ENCODE results near the gene MAP3K14.

MAP3K14 gene

DNA sequence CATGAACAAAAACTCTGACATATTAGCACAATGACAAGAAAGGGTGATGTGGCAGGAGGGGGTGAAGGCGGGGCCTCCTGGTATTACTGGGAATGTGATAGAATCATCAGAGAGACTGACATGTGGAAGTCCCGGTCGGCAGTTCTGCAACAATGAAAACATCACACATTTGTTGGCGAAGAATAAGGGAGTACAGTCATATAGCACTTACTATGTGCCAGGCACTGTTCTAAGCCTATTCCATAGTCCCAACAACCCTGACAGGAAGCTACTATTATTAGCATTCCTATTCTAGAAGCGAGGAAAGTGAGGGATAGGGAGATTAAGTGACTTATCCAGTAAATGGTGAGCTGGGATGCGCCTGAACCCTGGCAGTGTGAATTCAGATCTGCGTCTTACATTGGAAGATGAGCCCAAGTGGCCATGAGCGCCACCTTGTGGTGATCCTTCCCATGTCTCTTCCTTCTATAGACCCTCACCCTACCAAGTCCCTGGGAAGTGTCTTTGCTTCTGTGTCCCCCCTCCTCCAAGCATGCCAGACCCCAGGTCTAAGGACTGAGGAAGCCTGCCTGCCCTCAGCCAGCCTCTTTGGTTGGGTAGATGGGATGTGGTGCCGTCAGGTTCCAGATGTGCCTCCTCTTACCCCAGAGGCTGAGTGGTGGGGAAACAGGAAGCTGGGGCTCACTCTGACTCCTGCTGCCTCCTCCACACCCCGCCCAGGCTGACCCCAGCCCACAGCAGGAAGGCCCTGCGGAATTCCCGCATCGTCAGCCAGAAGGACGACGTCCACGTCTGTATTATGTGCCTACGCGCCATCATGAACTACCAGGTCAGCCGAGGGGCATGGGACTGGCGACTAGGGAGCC lies 81.2 kb downstream of the MAP3K14 start:
- no peak for DNase-seq (ENCODE audit: low spot score)

DNA sequence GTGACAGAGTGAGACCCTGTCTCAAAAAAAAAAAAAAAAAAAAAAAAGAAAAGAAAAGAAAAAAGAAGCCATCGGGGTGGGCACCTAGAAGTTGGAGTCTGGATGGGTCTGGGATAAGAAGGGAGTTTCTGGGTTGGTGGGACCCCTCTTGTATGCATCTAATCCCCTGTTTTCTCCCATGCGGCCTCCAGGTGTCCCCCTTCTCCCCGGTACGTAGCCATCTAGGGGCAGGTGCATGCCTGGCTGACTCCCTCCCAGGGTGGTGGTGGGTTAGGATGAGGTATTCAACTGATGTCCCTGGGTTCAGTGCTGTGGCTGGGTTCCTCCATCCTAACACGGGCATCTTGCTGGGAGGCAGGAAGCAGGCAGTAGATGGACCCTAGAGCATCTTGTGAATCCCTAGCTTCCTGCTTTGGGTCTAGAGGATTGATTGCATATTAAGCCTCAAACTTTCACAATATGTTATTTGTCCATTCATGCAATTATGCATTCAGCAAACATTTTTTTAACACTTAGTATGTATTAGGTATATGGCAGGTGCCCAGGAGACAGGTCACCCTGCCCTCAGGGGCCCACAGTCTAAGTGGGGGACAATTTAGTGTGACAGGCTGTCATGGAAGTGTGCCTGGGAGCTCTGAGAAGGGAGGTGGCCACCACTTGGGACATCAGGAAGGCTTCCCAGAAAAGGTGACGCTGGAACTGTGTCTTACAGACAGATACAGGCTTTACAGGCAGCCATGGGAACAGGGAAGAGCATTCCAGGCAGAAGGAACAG lies 82.0 kb downstream of the MAP3K14 start:
- DNase-seq (ENCODE audit: low spot score) = no peak

- no peak for DNase-seq (ENCODE audit: low spot score)
Observed at GRCh38 chr17:45233423-45233924, 83.3 kb downstream of the MAP3K14 start.

GRCh38 chr17:45232514-45233422 lies 84.1 kb downstream of the MAP3K14 start:
- DNase-seq (ENCODE audit: low spot score) = no peak

DNA sequence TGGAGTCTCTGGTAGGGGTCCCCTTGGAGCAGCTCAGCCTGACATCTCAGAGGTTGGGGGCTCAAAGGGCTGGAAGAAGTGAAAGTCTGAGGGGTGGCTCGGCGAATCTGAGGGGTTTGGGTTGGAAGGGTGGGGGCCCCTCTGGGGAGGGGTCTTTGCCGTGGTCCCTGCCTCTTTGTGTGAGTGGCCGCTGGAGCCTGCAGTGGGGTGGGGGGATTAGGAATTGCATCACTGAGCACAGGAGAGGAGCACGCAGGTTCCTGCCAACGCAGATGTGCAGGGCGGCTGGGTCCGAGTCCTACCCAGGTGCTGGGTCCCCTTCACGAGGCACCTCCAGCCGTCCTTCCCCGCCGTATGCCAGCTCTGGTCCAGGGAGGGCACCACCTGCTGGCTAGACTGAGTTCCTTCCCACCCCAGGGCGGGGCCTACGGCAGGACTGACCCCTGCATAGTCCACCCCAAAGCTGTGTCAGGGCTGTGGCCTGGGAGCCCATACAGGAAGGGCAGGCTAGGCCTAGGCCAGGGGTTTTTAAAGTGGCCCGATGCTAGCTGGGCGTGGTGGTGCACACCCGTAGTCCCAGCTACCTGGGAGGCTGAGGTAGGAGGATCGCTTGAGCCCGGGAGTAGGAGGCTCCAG lies 85.2 kb downstream of the MAP3K14 start:
- DNase-seq (ENCODE audit: low spot score) = peak; percentile 50

- DNase-seq (ENCODE audit: low spot score) = peak; percentile 48
Observed at GRCh38 chr17:45230787-45231480, 85.9 kb downstream of the MAP3K14 start.

DNA sequence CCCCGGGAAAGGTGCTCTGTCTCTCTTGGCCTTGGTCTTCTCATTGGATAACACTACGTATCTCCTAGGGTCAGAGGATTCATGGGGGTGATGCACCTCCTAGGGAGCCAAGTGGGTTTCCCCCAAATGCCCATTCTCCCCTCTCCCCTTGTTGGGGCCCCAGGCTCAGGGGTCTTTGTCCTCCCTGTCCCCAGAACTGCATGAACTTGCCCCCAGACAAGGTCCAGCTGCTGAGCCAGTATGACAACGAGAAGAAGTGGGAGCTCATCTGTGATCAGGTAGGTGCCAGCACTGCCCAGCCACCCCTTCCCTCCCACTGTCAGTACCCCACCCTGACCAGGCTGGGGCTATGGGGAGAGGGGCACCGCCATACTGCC lies 86.4 kb downstream of the MAP3K14 start:
- DNase-seq (ENCODE audit: low spot score) = no peak

DNA sequence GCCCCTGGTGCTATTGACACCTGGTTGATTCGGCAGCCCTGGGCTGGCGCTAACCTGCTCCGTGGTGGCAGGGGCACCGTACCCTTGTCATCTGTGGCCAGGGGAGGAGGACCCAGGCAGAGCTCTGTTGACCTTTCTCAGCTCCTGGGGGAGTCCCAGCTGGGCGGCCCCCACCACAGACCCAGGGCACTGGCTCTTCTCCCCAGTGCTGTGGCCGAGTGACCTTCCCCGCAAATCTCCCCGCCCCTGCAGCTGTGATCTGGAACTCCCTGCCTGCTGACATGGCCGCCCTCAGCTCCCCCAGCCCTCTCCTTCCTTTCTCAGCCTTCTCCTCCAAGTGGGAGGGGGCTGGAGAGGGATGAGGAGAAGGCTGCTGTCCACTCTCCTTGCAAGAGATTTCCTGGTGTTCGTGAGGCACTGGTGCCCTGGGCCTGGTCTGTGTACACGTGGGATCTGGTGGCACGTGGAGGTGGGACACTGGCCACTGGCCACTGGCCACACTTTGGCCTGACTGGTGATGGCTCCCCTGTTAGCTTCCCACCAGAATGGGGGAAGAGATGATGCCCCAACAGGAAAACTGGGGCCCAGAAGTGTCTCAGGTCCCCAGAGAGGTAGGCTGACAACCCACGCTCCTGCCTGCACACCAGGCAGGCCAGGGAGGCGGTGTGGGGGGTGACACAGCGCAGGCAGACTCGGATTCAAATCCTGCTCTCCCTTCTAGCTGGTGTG lies 87.0 kb downstream of the MAP3K14 start:
- DNase-seq (ENCODE audit: low spot score) = no peak

GRCh38 chr17:45228763-45229539 lies 87.9 kb downstream of the MAP3K14 start:
- peak; percentile 76 for DNase-seq (ENCODE audit: low spot score)

GRCh38 chr17:45227926-45228762 lies 88.7 kb downstream of the MAP3K14 start:
- DNase-seq (ENCODE audit: low spot score) = peak; percentile 62

DNA sequence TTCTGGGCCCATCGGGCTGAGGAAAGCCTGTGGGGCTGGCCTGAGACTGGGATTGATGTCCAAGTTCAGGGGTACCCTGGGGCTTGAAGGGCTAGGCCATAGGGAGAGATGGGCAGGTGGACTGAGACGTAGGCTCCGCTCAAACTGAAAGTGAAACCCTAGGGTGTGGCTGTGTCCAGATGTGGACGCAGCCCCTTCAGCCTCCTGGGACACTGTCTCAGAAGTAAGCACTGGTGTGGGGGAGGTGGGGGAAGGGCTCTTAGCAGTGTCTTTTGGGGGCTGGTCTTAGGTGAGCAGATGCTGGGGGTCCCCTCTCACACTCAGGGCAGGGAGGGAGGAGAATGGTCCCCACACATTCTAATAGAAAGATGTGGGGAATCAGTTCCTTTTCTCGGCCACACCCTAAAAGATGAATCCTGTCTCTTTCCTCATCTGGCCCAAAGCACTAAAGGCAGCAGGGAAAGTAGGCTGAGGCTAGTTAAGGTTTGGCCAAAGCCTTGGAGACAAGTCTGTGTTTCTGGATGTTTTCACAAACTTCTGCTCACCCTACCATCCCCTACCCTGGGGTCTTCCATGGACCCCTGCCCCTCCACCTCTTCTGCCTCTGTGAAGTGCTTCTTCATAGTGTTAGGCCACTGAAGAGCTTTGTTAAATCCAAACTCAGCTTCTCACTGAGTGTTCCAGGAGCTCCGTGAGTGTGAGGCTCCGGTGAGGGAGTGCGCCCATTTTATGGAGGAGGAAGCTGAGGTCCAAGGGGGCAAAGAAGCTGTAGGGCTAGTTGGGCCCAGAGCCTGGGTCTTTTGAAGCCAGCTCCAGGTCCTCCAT lies 89.5 kb downstream of the MAP3K14 start:
- peak; percentile 72 for DNase-seq (ENCODE audit: low spot score)

GRCh38 chr17:45226576-45226975 lies 90.2 kb downstream of the MAP3K14 start:
- no peak for DNase-seq (ENCODE audit: low spot score)

DNA sequence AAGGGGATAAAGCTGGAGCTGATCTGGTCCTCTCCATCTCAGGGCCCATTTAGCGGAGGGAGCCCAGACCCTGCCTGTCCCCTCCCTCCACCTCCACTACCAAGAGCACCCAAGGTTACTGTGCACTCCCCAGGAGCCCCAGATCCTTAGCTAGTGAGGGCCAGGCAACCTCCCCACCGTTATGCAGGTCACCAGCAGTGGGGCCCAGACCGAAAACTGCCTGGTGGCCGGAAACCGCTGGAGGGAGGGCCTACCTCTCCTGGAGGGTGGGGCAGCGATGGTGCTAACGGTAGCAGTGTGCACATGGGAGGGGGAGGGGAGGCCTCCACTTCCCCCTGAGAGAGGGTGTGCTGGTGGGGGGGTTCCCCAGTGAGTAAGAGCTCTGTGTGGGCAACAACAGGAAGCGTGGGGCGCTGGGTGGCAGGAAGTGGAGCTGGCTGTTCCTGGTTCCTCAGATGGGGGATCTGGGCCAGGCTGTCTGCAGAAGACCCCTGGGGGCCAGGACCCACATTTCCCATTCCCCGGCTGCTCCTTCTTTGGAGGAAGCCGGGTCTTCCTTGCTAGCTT lies 90.8 kb downstream of the MAP3K14 start:
- DNase-seq (ENCODE audit: low spot score) = peak; percentile 89

DNA sequence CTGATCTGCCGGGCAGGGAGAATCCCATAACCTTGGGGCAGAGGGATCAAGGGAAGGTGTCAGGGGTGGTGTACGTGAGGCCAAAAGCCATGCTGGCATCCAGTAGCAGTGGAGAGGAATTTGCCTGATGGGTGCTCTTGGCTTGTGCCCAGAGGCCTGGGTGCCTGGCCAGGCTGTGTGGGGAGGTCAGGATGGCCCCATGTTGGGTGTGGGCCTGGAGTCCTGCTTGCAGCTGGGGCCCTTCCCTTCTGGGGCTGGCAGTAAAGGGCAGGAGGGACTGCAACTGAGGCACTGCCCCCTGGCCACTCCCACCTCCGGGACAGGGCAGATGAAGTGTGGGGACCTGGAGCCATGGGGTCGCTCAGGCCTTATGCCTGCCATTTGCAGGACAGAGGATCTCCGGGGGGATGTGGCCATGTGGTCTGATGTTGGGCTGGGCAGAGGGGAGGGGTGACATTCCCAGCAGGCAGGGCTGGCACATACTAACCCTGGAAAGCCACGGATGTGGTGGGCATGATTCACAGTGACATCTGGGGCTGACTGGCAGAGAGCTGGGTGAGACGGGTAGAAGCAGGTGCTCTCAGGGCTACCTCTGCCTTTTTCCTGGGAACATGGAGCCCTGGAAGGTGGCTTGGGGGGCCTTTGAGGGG lies 91.6 kb downstream of the MAP3K14 start:
- peak; percentile 93 for DNase-seq (ENCODE audit: low spot score)

- no peak for DNase-seq (ENCODE audit: low spot score)
Observed at GRCh38 chr17:45224671-45225050, 92.2 kb downstream of the MAP3K14 start.

All from SW480 (cell line).